ENCODE measurements around the gene LY9. TPM values are rescaled to one million over a fixed set of nuclear protein-coding genes. Genes with fewer than 3 reads are reported as not detected.
"Not testable (repeated sequence)": the region's sequence is repeated elsewhere in the genome, so short reads cannot be mapped to it uniquely, and the experiment has no call there.

Gene LY9
- polyA plus RNA-seq, 4 donors, result 0.09 to 0.30 (median 0.13) TPM

- DNase-seq (ENCODE audit: low read depth in 4 of 4, low spot score in 2 of 4), result no peak
These were observed 66.5 kb downstream of the LY9 start, which contains the start of gene CD244 for GRCh38 chr1:160862203-160863060. CD244 (minus strand) TSS chr1:160862887; CDS start chr1:160862677, 210 bp downstream.

GRCh38 chr1:160863061-160863773 lies 67.2 kb downstream of the LY9 start:
- no peak for DNase-seq (ENCODE audit: low read depth in 4 of 4, low spot score in 2 of 4)

DNA sequence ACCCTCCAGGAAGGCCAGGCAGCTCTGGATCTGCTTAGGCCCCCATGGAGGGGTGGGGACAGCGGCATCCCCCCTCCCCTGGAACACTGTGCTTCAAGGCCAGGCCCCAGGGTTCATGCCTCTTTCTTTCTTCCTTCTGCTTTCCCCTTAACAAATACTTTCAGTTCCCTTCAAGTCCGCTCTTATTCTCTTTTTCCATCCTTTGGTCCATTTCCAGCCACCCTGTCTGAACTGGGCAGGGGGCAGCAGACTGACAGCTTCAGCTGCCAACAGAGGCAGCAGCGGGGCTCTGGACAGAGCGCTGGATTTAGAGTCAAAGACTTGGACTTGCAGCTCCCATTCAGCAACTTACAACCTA lies 67.8 kb downstream of the LY9 start:
- no peak for DNase-seq (ENCODE audit: low read depth in 4 of 4, low spot score in 2 of 4)

GRCh38 chr1:160864173-160864572 lies 68.2 kb downstream of the LY9 start:
- no peak for DNase-seq (ENCODE audit: low read depth in 4 of 4, low spot score in 2 of 4)

DNA sequence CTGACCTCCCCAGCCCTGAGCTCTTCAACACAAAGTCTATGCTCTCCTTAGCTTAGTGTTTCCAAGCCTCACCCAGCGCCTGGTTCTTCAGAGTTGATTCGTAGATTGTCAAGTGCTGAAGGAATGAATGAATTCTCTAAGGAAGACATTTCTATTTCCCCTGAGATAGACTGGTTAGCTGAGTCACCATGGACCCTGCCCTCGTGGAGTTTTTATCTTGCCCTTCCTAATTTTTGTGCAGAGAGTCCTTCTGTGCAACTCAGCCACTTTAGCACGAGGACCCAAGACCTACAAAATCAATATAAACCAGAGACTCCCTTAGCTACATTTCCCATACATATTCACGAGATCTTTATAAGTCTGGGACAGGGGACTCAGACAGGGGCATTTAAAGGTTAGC lies 69.4 kb downstream of the LY9 start:
- no peak for DNase-seq (ENCODE audit: low read depth in 4 of 4, low spot score in 2 of 4)

DNA sequence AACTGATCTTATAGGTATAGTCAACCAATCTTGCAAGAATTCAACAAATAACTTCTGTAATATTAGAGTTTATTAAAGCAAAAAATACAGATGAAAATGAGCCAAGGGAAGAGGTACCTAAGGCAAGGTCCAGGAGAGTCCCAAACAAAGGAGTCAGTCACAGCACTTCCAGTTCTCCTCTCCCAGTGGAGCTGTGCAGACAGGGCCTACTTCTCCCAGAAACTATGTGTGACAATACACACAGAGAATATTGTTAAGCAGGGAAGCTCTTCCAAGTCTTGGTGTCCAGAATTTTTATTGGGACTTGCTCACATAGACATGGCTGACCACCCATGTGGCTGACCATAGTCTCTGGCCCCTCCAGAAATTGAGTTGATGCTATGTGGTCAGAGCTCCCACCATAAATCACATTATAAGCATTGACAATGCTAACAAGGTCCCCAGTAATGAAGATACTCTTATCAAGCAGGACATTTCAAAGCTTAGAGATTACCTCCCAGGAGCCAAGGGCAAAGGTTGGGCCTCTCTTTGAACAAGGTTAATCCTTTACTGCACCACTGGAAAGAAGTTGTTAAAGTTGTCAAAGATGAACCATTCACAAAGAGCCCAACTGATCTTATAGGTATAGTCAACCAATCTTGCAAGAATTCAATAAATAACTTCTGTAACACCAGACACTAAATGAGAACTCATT lies 70.2 kb downstream of the LY9 start:
- no peak for DNase-seq (ENCODE audit: low read depth in 4 of 4, low spot score in 2 of 4)

DNA sequence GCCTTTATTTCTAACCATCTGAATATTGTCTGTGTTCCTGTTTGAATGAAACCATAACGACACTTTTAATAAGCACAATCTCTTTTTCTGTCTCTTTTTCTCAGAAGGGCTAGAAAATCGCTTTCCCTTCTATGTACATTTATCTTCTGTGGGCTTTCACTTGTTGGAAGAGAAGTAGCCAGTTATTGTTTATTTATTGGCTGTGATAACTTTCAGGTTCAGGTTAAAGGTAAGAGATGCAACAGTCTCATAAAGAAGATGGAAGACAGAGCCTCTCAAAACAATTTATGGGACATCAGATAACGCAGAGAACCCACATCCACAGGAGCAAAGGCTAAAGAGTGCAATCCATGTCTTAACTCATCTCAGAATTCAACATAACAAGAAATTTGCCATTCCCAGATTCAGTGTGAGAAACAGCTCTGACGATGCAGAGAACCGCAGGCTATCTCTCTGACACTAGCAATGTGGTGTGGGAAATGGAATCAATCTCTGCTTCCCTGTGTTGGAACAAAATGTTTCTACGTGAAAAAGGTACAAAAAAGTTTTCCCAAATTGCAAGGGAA lies 70.8 kb downstream of the LY9 start:
- DNase-seq (ENCODE audit: low read depth in 4 of 4, low spot score in 2 of 4), result no peak

DNA sequence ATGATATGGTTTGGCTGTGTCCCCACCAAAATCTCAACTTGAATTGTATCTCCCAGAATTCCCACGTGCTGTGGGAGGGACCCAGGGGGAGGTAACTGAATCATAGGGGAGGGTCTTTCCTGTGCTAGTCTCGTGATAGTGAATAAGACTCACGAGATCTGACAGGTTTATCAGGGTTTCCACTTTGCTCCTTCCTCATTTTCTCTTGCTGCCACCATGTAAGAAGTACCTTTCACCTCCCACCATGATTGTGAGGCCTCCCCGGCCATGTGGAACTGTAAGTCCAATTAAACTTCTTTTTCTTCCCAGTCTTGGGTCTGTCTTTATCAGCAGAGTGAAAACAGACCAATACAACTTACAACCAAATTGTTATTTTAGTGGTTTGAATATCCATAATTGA lies 71.7 kb downstream of the LY9 start:
- not testable (repeated sequence) for DNase-seq (ENCODE audit: low read depth in 4 of 4, low spot score in 2 of 4)

DNA sequence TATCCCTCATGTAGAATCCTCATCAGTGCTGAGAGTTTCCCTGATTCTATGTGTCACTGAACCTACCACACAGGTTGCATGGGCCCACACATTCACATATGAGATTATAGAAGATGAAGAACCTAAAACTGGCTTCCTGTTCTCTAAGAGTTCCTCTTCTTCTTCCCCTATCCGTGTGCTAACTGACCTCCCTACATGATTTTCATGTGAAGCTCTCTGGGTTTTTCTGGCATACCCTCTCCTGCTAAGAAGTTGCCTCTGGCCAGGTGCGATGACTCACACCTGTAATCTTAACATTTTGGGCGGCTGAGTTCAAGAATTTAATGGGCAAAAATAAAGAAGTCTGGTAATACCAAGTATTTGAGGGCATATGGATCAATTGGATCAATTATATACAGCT lies 72.2 kb downstream of the LY9 start:
- no peak for DNase-seq (ENCODE audit: low read depth in 4 of 4, low spot score in 2 of 4)

DNA sequence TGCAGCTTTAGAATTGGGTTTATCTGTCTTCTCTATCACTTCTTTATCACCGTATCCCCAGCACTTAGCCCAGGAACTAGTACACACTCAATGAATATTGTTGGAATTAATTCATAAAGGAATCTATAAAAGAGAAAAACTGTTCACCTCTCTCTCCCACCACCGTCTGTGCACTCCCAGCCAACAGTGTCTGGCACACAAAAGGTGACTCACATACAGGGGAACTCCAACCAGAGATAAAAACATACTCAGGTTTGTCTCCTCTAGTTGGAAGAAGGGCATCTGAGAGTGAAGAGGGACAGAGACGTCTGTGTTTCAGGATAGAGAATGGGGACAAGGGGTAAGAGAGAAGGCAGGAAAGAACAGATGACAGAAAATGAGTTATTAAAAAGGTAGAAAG lies 79.0 kb downstream of the LY9 start:
- DNase-seq (ENCODE audit: low read depth in 4 of 4, low spot score in 2 of 4), result no peak

GRCh38 chr1:160875591-160875990 lies 79.6 kb downstream of the LY9 start:
- not testable (repeated sequence) for DNase-seq (ENCODE audit: low read depth in 4 of 4, low spot score in 2 of 4)

GRCh38 chr1:160876311-160876710 lies 80.3 kb downstream of the LY9 start:
- DNase-seq (ENCODE audit: low read depth in 4 of 4, low spot score in 2 of 4), result no peak

DNA sequence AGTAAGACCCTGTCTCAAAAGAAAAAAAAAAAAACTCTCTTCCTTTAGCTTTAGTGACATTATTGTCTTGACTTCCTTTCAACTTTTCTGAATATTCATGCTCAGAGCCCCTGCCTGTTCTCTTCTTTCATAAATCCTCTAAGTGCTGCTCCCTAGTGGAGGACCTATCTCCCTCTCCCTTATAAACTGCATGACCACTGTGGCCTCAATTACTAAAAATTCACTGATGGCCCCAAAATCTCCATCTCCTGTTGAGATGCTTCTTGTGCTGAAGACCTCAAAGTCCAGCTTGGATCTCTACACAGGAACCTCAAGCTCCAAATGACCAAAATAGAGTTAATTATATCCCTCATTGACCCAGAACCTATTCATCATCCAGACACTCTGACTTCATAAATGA lies 81.2 kb downstream of the LY9 start:
- DNase-seq (ENCODE audit: low read depth in 4 of 4, low spot score in 2 of 4), result no peak

Other genes starting within 250 kb of the LY9 start
- gene CD84, start 216.7 kb upstream of the LY9 start, polyA plus RNA-seq (ENCODE audit: insufficient read length in 4 of 4), result 1 to 10 TPM in 2 of 4 donors, under 1 TPM in 2; 0.71 to 1.5 (median 1.2) TPM
- gene SLAMF1, start 149.1 kb upstream of the LY9 start, polyA plus RNA-seq (ENCODE audit: insufficient read length in 4 of 4), result under 1 TPM in 3 of 4 donors, not detected in 1; 0.05 to 0.16 (median 0.10) TPM
- gene CD48, start 84.4 kb upstream of the LY9 start, polyA plus RNA-seq (ENCODE audit: insufficient read length in 4 of 4), result 1 to 10 TPM in 3 of 4 donors, under 1 TPM in 1; 0.66 to 2.6 (median 1.5) TPM
- gene SLAMF7, start 56.9 kb upstream of the LY9 start, polyA plus RNA-seq (ENCODE audit: insufficient read length in 4 of 4), result under 1 TPM; 0.32 to 0.55 (median 0.41) TPM
- under 1 TPM; 0.11 to 0.44 (median 0.25) TPM for gene CD244, start 66.7 kb downstream of the LY9 start, polyA plus RNA-seq (ENCODE audit: insufficient read length in 4 of 4)
- gene ITLN1, start 89.0 kb downstream of the LY9 start, polyA plus RNA-seq (ENCODE audit: insufficient read length in 4 of 4), result 1 to 10 TPM; 1.3 to 5.3 (median 2.1) TPM
- not detected for gene ITLN2, start 158.6 kb downstream of the LY9 start, polyA plus RNA-seq (ENCODE audit: insufficient read length in 4 of 4)
- gene F11R, start 225.0 kb downstream of the LY9 start, polyA plus RNA-seq (ENCODE audit: insufficient read length in 4 of 4), result 100 to 1,000 TPM in 1 of 4 donors, 10 to 100 TPM in 3; 76.1 to 101 (median 82.1) TPM
- 10 to 100 TPM; 52.0 to 76.1 (median 67.5) TPM for gene TSTD1, start 242.8 kb downstream of the LY9 start, polyA plus RNA-seq (ENCODE audit: insufficient read length in 4 of 4)
- 10 to 100 TPM; 55.6 to 69.0 (median 60.4) TPM for gene USF1, start 249.8 kb downstream of the LY9 start, polyA plus RNA-seq (ENCODE audit: insufficient read length in 4 of 4)